Measurements from ENCODE around the gene CCNC.

CCNC gene

GRCh38 chr6:99605911-99606655 lies 37.6 kb upstream of the CCNC start:
- no peak for TF ChIP-seq CTCF (IDR thresholded peaks at IDR 0.05)

GRCh38 chr6:99605074-99605734 lies 36.7 kb upstream of the CCNC start:
- no peak for TF ChIP-seq CTCF (IDR thresholded peaks at IDR 0.05)

GRCh38 chr6:99604166-99605073 lies 36.0 kb upstream of the CCNC start:
- TF ChIP-seq CTCF (IDR thresholded peaks at IDR 0.05) = no peak

DNA sequence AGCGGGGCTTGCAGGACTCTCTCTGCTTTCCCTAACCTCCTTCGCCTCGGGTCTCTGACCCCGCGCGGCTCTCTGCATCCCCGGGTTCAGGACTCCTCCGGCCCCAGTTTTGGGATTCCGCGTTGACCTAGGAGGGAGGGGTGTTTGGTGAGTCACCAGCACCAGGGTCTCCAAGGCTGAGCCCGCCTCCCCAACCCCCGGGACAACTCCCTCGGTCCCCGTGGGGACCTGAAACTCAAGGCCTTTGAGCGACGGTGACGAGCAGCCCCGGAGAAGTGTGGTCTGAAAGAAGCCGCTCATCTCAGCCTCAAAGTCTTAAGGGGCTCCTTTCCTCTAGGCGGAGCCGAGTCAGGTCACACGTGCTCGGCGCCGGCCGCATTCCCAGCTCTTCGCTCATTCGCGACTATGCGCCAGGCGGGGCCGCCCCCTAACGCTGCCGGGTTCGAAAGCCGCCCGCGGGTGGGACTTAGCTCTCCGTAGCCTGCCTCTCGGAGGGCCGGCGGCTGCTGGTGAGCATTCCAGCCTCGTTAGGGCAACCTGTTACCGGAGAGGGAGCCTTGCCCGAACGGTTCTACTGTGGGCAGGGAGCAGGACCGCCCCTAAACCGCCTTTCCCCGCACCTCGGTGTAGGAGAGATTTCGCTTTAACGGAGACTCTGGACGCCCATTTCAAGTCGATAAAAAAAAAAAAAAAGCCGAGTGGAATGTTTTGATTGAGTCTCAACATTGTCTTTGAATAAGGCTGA lies 35.1 kb upstream of the CCNC start:
- TF ChIP-seq CTCF (IDR thresholded peaks at IDR 0.05) = no peak

DNA sequence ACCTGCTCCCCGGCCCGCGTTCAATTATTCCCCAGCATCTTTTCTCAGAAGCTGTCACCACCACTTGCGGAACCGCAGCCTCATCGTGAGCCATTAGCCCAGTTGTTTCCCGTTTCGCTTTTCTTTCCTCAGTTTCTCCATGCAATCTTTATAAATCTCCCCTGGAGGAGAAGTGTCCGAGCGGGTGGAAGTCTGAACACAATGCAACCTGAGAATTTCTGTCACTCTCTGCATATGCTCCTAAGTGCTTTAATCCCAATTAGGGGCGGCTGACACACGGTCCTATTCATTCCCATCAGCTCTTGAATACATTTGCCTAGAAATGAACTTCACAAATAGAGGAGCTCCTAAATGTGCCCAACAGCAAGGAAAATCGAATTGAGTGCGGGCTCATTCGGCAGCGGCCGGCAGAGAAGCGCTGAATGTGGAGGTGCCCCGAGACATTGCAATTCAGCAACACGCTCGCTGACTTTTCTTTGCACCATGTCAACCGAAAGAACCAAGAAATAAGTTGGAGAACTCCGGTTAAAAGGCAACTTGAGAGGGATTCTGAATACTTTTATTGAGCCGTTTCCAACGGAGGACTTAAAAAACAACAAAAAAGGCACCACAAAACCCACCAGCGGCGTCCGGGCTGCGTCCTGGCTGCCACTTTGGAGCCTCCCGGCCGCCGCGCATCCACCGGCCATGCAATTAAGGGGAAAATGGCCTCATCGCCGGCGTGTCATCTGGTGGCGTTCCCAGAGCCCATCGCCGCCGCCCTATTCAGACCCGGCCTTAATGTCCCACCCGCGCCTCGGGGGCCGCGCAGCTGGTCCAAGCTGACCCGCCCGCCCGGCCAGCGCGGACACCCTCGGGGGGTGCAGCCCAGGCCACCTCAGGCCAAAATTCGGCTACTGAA lies 34.3 kb upstream of the CCNC start:
- no peak for TF ChIP-seq CTCF (IDR thresholded peaks at IDR 0.05)

- TF ChIP-seq CTCF (IDR thresholded peaks at IDR 0.05) = no peak
These were observed 24.4 kb upstream of the CCNC start for GRCh38 chr6:99592900-99593299.
